ENCODE data around the gene TMEM170B. TPM values are rescaled to one million over a fixed set of nuclear protein-coding genes. Genes with fewer than 3 reads are reported as not detected.

The TMEM170B gene
- polyA plus RNA-seq, 1 donor (not counting 4 experiments of a cell fraction or from before 2014, with no cell fraction given): 0.08 TPM

- no peaks in the 10 kb centered on the region for H3K9me3 ChIP-seq (ENCODE audit: control insufficient read depth, low read depth, low read length)
- H3K36me3 ChIP-seq (ENCODE audit: control insufficient read depth in 2 of 2, extremely low read depth in 1 of 2, insufficient read depth in 2 of 2, low read length in 2 of 2): no peaks in the 10 kb centered on the region
- DNase-seq (ENCODE audit: low read depth, low spot score) (no peak), FAIRE-seq (no peak)
- H3K9me1 ChIP-seq (ENCODE audit: control insufficient read depth, extremely low read depth, insufficient read depth, low read length): no peaks in the 10 kb centered on the region
- dilution Hi-C loops (cut with MboI; ENCODE audit: extremely low pct_ligation_motif_present, low sequenced_read_pairs): no loop called here
- no peaks in the 10 kb centered on the region for H3K4me1 ChIP-seq (ENCODE audit: control insufficient read depth, extremely low read depth, insufficient read depth, low read length)
- H3K27me3 ChIP-seq (ENCODE audit: control insufficient read depth, extremely low read depth, insufficient read depth, low read length): no peaks in the 10 kb centered on the region
- H3K79me2 ChIP-seq (ENCODE audit: control insufficient read depth, insufficient read depth, low read length): no peaks in the 10 kb centered on the region
- TF ChIP-seq EZH2 (IDR thresholded peaks at IDR 0.05; ENCODE audit: low read length) (no peak), CTCF (optimal IDR thresholded peaks at IDR 0.05 in 1 of 3, IDR thresholded peaks at IDR 0.05 in 1 of 3, conservative IDR thresholded peaks at IDR 0.05 in 1 of 3; ENCODE audit: extremely low read depth in 1 of 3, insufficient read depth in 2 of 3, low read length in 3 of 3) (no peak)
- no peak overlapping the region for H3K4me3 ChIP-seq (ENCODE audit: control insufficient read depth in 2 of 3, extremely low read depth in 1 of 3, insufficient read depth in 2 of 3, low read depth in 1 of 3, low read length in 3 of 3)
- no peaks in the 10 kb centered on the region for H4K20me1 ChIP-seq (ENCODE audit: control insufficient read depth, extremely low read depth, insufficient read depth, low read length)
- H3K9ac ChIP-seq (ENCODE audit: control insufficient read depth, extremely low read depth, insufficient read depth, low read length): no peak overlapping the region
- H2AFZ ChIP-seq (ENCODE audit: control insufficient read depth, low read length): no peak overlapping the region
- H3K4me2 ChIP-seq (ENCODE audit: control insufficient read depth, extremely low read depth, insufficient read depth, low read depth, low read length): no peak overlapping the region
- no peak overlapping the region for H3K27ac ChIP-seq (ENCODE audit: control insufficient read depth, insufficient read depth, low read length)
These were observed 8.6 kb upstream of the TMEM170B start for GRCh38 chr6:11528996-11529395.

GRCh38 chr6:11532097-11532496, 5.5 kb upstream of the TMEM170B start:
- TF ChIP-seq EZH2 (IDR thresholded peaks at IDR 0.05; ENCODE audit: low read length) (no peak), CTCF (optimal IDR thresholded peaks at IDR 0.05 in 1 of 3, IDR thresholded peaks at IDR 0.05 in 1 of 3, conservative IDR thresholded peaks at IDR 0.05 in 1 of 3; ENCODE audit: extremely low read depth in 1 of 3, insufficient read depth in 2 of 3, low read length in 3 of 3) (no peak)
- no peaks in the 10 kb centered on the region for H3K9me1 ChIP-seq (ENCODE audit: control insufficient read depth, extremely low read depth, insufficient read depth, low read length)
- no peak for FAIRE-seq
- no peaks in the 10 kb centered on the region for H3K79me2 ChIP-seq (ENCODE audit: control insufficient read depth, insufficient read depth, low read length)
- no peak overlapping the region for H3K9ac ChIP-seq (ENCODE audit: control insufficient read depth, extremely low read depth, insufficient read depth, low read length)
- H2AFZ ChIP-seq (ENCODE audit: control insufficient read depth, low read length): no peak overlapping the region
- no peaks in the 10 kb centered on the region for H3K36me3 ChIP-seq (ENCODE audit: control insufficient read depth in 2 of 2, extremely low read depth in 1 of 2, insufficient read depth in 2 of 2, low read length in 2 of 2)
- dilution Hi-C loops (cut with MboI; ENCODE audit: extremely low pct_ligation_motif_present, low sequenced_read_pairs): no loop called here
- H3K27ac ChIP-seq (ENCODE audit: control insufficient read depth, insufficient read depth, low read length): no peak overlapping the region
- DNase-seq (ENCODE audit: low read depth, low spot score): no peak
- no peaks in the 10 kb centered on the region for H3K9me3 ChIP-seq (ENCODE audit: control insufficient read depth, low read depth, low read length)
- H3K27me3 ChIP-seq (ENCODE audit: control insufficient read depth, extremely low read depth, insufficient read depth, low read length): peaks cover 5% of the 10 kb centered on the region
- H3K4me3 ChIP-seq (ENCODE audit: control insufficient read depth in 2 of 3, extremely low read depth in 1 of 3, insufficient read depth in 2 of 3, low read depth in 1 of 3, low read length in 3 of 3): no peak overlapping the region
- no peaks in the 10 kb centered on the region for H4K20me1 ChIP-seq (ENCODE audit: control insufficient read depth, extremely low read depth, insufficient read depth, low read length)
- no peaks in the 10 kb centered on the region for H3K4me1 ChIP-seq (ENCODE audit: control insufficient read depth, extremely low read depth, insufficient read depth, low read length)
- H3K4me2 ChIP-seq (ENCODE audit: control insufficient read depth, extremely low read depth, insufficient read depth, low read depth, low read length): no peak overlapping the region
